Liver (tissue), 9 donors: Measurements from ENCODE around the gene RGS7. TPM values are rescaled to one million over a fixed set of nuclear protein-coding genes. Genes with fewer than 3 reads are reported as not detected.
"Not testable (repeated sequence)": the region's sequence is repeated elsewhere in the genome, so short reads cannot be mapped to it uniquely, and the experiment has no call there.

Experiments used
- DNase-seq: peaks from one replicate; pipeline ENCODE4 v3.0.0-alpha.2; 2017; ENCODE audit warnings: low spot score
- H3K27ac ChIP-seq, 2 donors: one replicate each; pipeline ENCODE4 v1.7.0; 2013; ENCODE audit warnings: inconsistent platforms in 2 of 2, low read length in 2 of 2, control low read depth in 1 of 2, low read depth in 1 of 2, mild to moderate bottlenecking in 1 of 2
- H3K27me3 ChIP-seq, 4 donors: one replicate each; pipeline versions ENCODE4 v1.6.1 to v1.7.0; 2013; ENCODE audit warnings: low read length in 3 of 4, inconsistent platforms in 1 of 4, mild to moderate bottlenecking in 1 of 4, moderate library complexity in 1 of 4; ENCODE audit not compliant: control insufficient read depth in 4 of 4, insufficient read depth in 4 of 4
- H3K36me3 ChIP-seq, 4 donors: one replicate each; pipeline versions ENCODE4 v1.6.1 to v1.7.0; 2013; ENCODE audit warnings: low read length in 3 of 4, mild to moderate bottlenecking in 3 of 4, low read depth in 1 of 4, moderate library complexity in 1 of 4; ENCODE audit not compliant: control insufficient read depth in 4 of 4, insufficient read depth in 3 of 4
- H3K4me1 ChIP-seq, 4 donors: one replicate each; pipeline versions ENCODE4 v1.6.1 to v1.7.0; 2013; ENCODE audit warnings: low read length in 3 of 4, mild to moderate bottlenecking in 3 of 4, moderate library complexity in 1 of 4; ENCODE audit not compliant: control insufficient read depth in 4 of 4, insufficient read depth in 4 of 4
- H3K4me3 ChIP-seq, 3 donors: one replicate each; pipeline versions ENCODE4 v1.6.1 to v1.7.0; 2013; ENCODE audit warnings: low read length in 3 of 3, control low read depth in 1 of 3, low read depth in 1 of 3, mild to moderate bottlenecking in 1 of 3
- H3K9ac ChIP-seq, 2 donors: one replicate each; pipeline ENCODE4 v1.7.0; 2013; ENCODE audit warnings: low read length in 2 of 2, mild to moderate bottlenecking in 2 of 2, moderate library complexity in 2 of 2, control low read depth in 1 of 2, low read depth in 1 of 2
- H3K9me3 ChIP-seq, 4 donors: one replicate each; pipeline versions ENCODE4 v1.6.1 to v1.7.0; 2013; ENCODE audit warnings: low read length in 3 of 4; ENCODE audit not compliant: control insufficient read depth in 4 of 4
- ATF3 ChIP-seq: IDR thresholded peaks from 2 replicates; pipeline ENCODE4 v1.6.1; 2016; ENCODE audit warnings: antibody characterized with exemption
- CTCF ChIP-seq: fragments of 150-350 bp; IDR thresholded peaks from 2 replicates; pipeline ENCODE4 v1.5.1; 2017; ENCODE audit warnings: improper control_type of control experiment, low read depth, low read length; ENCODE audit not compliant: missing input control
- EGR1 ChIP-seq, 2 donors: IDR thresholded peaks; 2 replicates each; pipeline ENCODE4 v1.6.1; 2016 to 2018; ENCODE audit warnings: antibody characterized with exemption in 2 of 2, low read depth in 2 of 2
- FOXA1 ChIP-seq: IDR thresholded peaks from 2 replicates; pipeline ENCODE4 v1.6.1; 2016; ENCODE audit warnings: antibody characterized with exemption
- GABPA ChIP-seq, 2 donors: IDR thresholded peaks in 1 of 2; conservative IDR thresholded peaks in 1 of 2; 2 replicates each; pipeline ENCODE4 v1.6.1; 2016; ENCODE audit warnings: antibody characterized with exemption in 2 of 2, mild to moderate bottlenecking in 1 of 2, moderate library complexity in 1 of 2
- HNF4A ChIP-seq, 2 donors: conservative IDR thresholded peaks; 2 replicates each; pipeline ENCODE4 v1.6.1; 2016; ENCODE audit warnings: antibody characterized with exemption in 2 of 2, mild to moderate bottlenecking in 2 of 2
- HNF4G ChIP-seq: IDR thresholded peaks from 2 replicates; pipeline ENCODE4 v1.6.1; 2016; ENCODE audit warnings: antibody characterized with exemption
- JUND ChIP-seq, 2 donors: IDR thresholded peaks; 2 replicates each; pipeline ENCODE4 v1.6.1; 2016; ENCODE audit warnings: antibody characterized with exemption in 2 of 2
- MAX ChIP-seq: IDR thresholded peaks from 2 replicates; pipeline ENCODE4 v1.6.1; 2016; ENCODE audit warnings: antibody characterized with exemption
- NR2F2 ChIP-seq: IDR thresholded peaks from 2 replicates; pipeline ENCODE4 v1.6.1; 2016; ENCODE audit warnings: antibody characterized with exemption
- TAF1 ChIP-seq: conservative IDR thresholded peaks from 2 replicates; pipeline ENCODE4 v1.6.1; 2016; ENCODE audit warnings: antibody characterized with exemption, mild to moderate bottlenecking
- ZBTB33 ChIP-seq: IDR thresholded peaks from 2 replicates; pipeline ENCODE4 v1.6.1; 2016; ENCODE audit warnings: antibody characterized with exemption
- WGBS: extraction: QIAGEN DNeasy Blood & Tissue Kit; methylation state at CpG from one replicate; pipeline ENCODE4 v1.1.7; 2013; 5-methylcytosine and 5-hydroxymethylcytosine counted together
- polyA plus RNA-seq, 2 donors: library from polyadenylated mRNA; stranded (reverse) in 1 of 2; unstranded in 1 of 2; fragments of 200-250 nt in 1 of 2; fragments of >200 nt in 1 of 2; fragmentation: Nextera tagmentation in 1 of 2; extraction: Ambion mirVana in 1 of 2; gene quantifications; one replicate each; pipeline versions ENCODE4 v1.2.1 to v1.2.3, GENCODE V29; 2013 to 2015
- total RNA-seq, 2 donors: library from RNA; depleted of rRNA; stranded (reverse); fragments of >200 nt; gene quantifications; one replicate each; pipeline ENCODE4 v1.2.3, GENCODE V29; 2014
- donor health status: healthy.
- donor health status: healthy.
- donor health status: healthy.
- donor health status: healthy.
- donor health status: healthy.

The RGS7 gene
- total and polyA plus RNA-seq, 4 donors, result 0.05 to 0.18 TPM; not detected in 2

- Histone ChIP-seq H3K36me3 (no peaks in the 10 kb centered on the region), H3K9me3 (no peaks in the 10 kb centered on the region), H3K27me3 (no peaks in the 10 kb centered on the region), H3K27ac (no peak overlapping the region), H3K4me3 (no peak overlapping the region), H3K9ac (no peak overlapping the region), H3K4me1 (no peaks in the 10 kb centered on the region)
- no peak for DNase-seq
- WGBS, result 90% methylated on average over 12 of the region's 12 CpGs
- TF ChIP-seq HNF4G, result no peak
- no peak for TF ChIP-seq MAX
- no peak for TF ChIP-seq NR2F2
- TF ChIP-seq EGR1 (IDR thresholded peaks at IDR 0.05; ENCODE audit: low read depth in 2 of 2), result no peak
- TF ChIP-seq GABPA (IDR thresholded peaks at IDR 0.05 in 1 of 2, conservative IDR thresholded peaks at IDR 0.05 in 1 of 2), result no peak
- no peak for TF ChIP-seq CTCF
- TF ChIP-seq ATF3, result no peak
- TF ChIP-seq FOXA1, result no peak
- no peak for TF ChIP-seq TAF1
- no peak for TF ChIP-seq JUND (IDR thresholded peaks at IDR 0.05)
- TF ChIP-seq HNF4A (conservative IDR thresholded peaks at IDR 0.05), result no peak
- no peak for TF ChIP-seq ZBTB33
These were observed 593.2 kb downstream of the RGS7 start for GRCh38 chr1:240763771-240764170.

- WGBS, result 86% methylated on average over 7 of the region's 7 CpGs
- not testable (repeated sequence) for H3K9ac ChIP-seq, H3K27ac ChIP-seq, DNase-seq, H3K4me3 ChIP-seq, H3K36me3 ChIP-seq, H3K9me3 ChIP-seq, H3K4me1 ChIP-seq, H3K27me3 ChIP-seq
These were observed 593.9 kb downstream of the RGS7 start for GRCh38 chr1:240763095-240763494.

- H3K9me3 ChIP-seq, H3K36me3 ChIP-seq, H3K9ac ChIP-seq, H3K27ac ChIP-seq, H3K4me3 ChIP-seq, H3K27me3 ChIP-seq, H3K4me1 ChIP-seq, DNase-seq: not testable (repeated sequence)
- 96% methylated on average over 34 of the region's 42 CpGs for WGBS
These were observed 594.5 kb downstream of the RGS7 start for GRCh38 chr1:240762471-240762987.

- H3K9ac ChIP-seq, H3K36me3 ChIP-seq, H3K4me1 ChIP-seq, H3K4me3 ChIP-seq, H3K9me3 ChIP-seq, H3K27me3 ChIP-seq, DNase-seq, H3K27ac ChIP-seq: not testable (repeated sequence)
- 72% methylated on average over 6 of the region's 6 CpGs for WGBS
These were observed 598.2 kb downstream of the RGS7 start for GRCh38 chr1:240758777-240759176.
